ENCODE results near the gene OSCP1. TPM values are rescaled to one million over a fixed set of nuclear protein-coding genes. Genes with fewer than 3 reads are reported as not detected.

Gene OSCP1
- total RNA-seq, 4 donors from 2014 or later = 15.2 to 31.9 (median 19.5) TPM

GRCh38 chr1:36455386-36455785 lies 5.1 kb upstream of the OSCP1 start:
- Histone ChIP-seq H3K4me3 (replicated peaks in 1 of 3) (no peak overlapping the region), H3K4me1 (peaks cover 5 to 7% of the 10 kb centered on the region in 2 donors), H3K36me3 (peaks cover 27 to 29% of the 10 kb centered on the region in 2 donors), H3K27ac (no peak overlapping the region), H3K27me3 (no peaks in the 10 kb centered on the region), H3K9me3 (no peaks in the 10 kb centered on the region)
- TF ChIP-seq, protein P1, sequence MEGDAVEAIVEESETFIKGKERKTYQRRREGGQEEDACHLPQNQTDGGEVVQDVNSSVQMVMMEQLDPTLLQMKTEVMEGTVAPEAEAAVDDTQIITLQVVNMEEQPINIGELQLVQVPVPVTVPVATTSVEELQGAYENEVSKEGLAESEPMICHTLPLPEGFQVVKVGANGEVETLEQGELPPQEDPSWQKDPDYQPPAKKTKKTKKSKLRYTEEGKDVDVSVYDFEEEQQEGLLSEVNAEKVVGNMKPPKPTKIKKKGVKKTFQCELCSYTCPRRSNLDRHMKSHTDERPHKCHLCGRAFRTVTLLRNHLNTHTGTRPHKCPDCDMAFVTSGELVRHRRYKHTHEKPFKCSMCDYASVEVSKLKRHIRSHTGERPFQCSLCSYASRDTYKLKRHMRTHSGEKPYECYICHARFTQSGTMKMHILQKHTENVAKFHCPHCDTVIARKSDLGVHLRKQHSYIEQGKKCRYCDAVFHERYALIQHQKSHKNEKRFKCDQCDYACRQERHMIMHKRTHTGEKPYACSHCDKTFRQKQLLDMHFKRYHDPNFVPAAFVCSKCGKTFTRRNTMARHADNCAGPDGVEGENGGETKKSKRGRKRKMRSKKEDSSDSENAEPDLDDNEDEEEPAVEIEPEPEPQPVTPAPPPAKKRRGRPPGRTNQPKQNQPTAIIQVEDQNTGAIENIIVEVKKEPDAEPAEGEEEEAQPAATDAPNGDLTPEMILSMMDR (IDR thresholded peaks at IDR 0.05) = no peak
- no peak for TF ChIP-seq POLR2A (IDR thresholded peaks at IDR 0.05)
- intact Hi-C loops (cut with DNase I) = no loop called here
- 88 to 90% methylated on average over 1 of the region's 1 CpG for WGBS, 2 donors
- DNase-seq = no peak

DNA sequence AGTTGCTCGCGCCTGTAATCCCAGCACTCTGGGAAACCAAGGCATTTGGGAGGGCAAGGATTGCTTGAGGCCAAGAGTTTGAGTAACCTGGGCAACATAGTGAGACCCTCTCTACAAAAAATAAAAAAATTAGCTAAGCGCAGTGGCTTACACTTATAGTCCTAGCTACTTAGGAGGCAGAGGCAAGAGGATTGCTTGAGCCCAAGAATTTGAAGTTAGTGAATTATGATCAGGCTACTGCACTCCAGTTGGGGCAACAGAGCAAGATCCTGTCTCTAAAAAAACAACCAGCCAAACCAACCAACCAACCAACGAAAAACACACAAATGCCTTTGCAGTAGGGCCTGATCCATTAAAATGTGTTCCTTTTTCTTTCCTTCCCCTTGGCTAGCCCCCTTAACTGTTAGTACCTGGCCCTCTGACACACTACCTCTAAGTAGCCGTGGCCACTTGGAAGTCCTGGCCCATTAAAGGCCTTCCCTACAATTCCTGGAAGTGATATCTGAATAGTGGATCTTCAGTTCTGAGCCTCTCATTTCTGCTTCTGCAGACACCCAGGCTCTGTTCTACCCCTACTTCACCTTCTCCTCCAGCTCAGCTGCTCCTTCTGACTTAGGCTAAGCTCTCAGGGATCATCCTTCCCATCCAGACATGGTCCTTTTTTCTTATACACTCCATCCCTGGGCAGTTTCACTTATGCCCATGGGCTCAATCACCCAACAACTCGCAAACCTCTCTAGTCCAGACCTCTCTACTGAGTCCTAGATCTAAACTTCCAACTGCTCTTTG lies 3.5 kb upstream of the OSCP1 start:
- no peak for DNase-seq
- Histone ChIP-seq H3K4me3 (replicated peaks in 1 of 3) (no peak overlapping the region), H3K9me3 (no peaks in the 10 kb centered on the region), H3K36me3 (peaks cover 20 to 25% of the 10 kb centered on the region in 2 donors), H3K27me3 (no peaks in the 10 kb centered on the region), H3K4me1 (peaks cover 5 to 13% of the 10 kb centered on the region in 2 donors), H3K27ac (no peak overlapping the region)
- no peak for TF ChIP-seq POLR2A (IDR thresholded peaks at IDR 0.05)
- TF ChIP-seq, protein P1 (IDR thresholded peaks at IDR 0.05) = no peak
- 91 to 96% methylated on average over 6 of the region's 6 CpGs for WGBS, 2 donors
- intact Hi-C loops (cut with DNase I) = no loop called here

- Histone ChIP-seq H3K36me3 (peaks cover 20 to 25% of the 10 kb centered on the region in 2 donors), H3K4me3 (replicated peaks in 1 of 3) (no peak overlapping the region), H3K4me1 (peaks cover 9 to 13% of the 10 kb centered on the region in 2 donors), H3K27ac (no peak overlapping the region), H3K27me3 (no peaks in the 10 kb centered on the region), H3K9me3 (no peaks in the 10 kb centered on the region)
- intact Hi-C loops (cut with DNase I) = no loop called here
- no peak for TF ChIP-seq POLR2A (IDR thresholded peaks at IDR 0.05)
- TF ChIP-seq, protein P1 (IDR thresholded peaks at IDR 0.05) = no peak
- DNase-seq = no peak
- WGBS, 2 donors = 95 to 100% methylated on average over 3 of the region's 3 CpGs
Measured at GRCh38 chr1:36453051-36453450, 2.8 kb upstream of the OSCP1 start.

DNA sequence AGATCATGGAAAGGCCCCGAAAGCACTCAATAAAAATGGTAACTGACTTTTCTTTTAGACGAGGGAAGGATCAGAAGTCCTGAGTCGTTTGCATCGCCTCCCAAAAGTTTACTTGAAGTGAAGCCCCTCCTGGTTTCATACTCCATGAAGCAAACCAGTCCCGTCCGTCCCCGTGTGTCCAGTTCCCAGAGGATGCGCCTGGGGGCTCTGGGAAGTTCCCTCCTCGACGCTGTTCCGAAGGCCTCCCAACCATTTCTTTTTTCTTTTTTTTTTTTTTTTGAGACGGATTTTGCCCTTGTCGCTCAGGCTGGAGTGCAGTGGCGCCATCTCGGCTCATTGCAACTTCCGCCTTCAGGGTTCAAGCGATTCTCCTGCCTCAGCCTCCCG lies 661 bp upstream of the OSCP1 start:
- 25 to 33% methylated on average over 18 of the region's 18 CpGs for WGBS, 2 donors

More for the DNA sequence above, 661 bp upstream of the OSCP1 start:
- no peak for DNase-seq
- Histone ChIP-seq H3K4me3 (replicated peaks in 1 of 3) (peak overlapping the region; percentile 42 to 80 (median 51)), H3K27me3 (no peaks in the 10 kb centered on the region), H3K36me3 (peaks cover 8 to 13% of the 10 kb centered on the region in 2 donors), H3K27ac (peak overlapping the region; percentile 96 to 98 (median 97)), H3K4me1 (peaks cover 13 to 17% of the 10 kb centered on the region in 2 donors), H3K9me3 (no peaks in the 10 kb centered on the region)
- intact Hi-C loops (cut with DNase I) = no loop called here
- TF ChIP-seq POLR2A (IDR thresholded peaks at IDR 0.05) = no peak
- TF ChIP-seq, protein P1 (IDR thresholded peaks at IDR 0.05) = no peak

All from thyroid gland (tissue), 4 donors.